ENCODE measurements around the gene DLG4.
A peak's percentile ranks its signal among the peaks of the same experiment; 100 is the strongest.
"Not testable (repeated sequence)": the region's sequence is repeated elsewhere in the genome, so short reads cannot be mapped to it uniquely, and the experiment has no call there.

The DLG4 gene

DNA sequence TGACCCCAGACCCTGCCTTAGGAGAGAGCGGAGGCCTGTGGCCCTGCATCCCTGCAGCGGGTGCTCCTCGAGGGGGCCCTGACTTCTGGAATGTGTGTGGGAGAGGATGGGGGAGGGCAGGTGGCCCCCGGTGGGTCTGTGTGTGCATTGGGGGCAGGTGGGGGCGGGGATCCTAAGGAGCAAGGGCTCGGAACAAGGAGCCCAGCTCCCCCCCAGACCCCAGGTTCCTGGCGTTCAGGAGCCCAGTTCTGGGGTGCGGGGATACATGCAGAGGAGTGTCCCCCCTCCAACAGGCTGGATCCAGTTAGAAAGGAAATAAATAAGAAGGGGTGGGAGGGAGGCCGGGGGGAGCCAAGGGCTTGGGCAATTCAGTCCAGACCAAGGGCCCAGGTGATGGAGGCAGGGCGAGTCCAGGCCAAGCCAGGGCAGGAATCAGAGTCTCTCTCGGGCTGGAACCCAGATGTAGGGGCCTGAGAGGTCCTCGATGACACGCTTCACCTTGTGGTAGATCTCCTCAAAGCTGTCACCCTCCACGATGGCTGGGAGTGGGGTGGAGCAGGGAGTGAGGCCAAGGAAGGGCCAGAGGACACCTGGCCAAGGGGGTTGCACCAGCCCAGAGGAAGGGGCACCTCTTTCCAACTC lies 29.2 kb downstream of the DLG4 start:
- Histone ChIP-seq H3K27ac (no peak overlapping the region), H3K36me3 (peaks cover 75% of the 10 kb centered on the region), H3K4me1 (peaks cover 9% of the 10 kb centered on the region; the same call in 1 of the 2 replicates), H3K9me3 (no peaks in the 10 kb centered on the region), H3K27me3 (no peaks in the 10 kb centered on the region), H3K9ac (no peak overlapping the region), H4K20me1 (no peaks in the 10 kb centered on the region), H3K4me3 (no peak overlapping the region), H3K4me2 (no peak overlapping the region)
- TF ChIP-seq Cebpa-rat (IDR thresholded peaks at IDR 0.05) = no peak

DNA sequence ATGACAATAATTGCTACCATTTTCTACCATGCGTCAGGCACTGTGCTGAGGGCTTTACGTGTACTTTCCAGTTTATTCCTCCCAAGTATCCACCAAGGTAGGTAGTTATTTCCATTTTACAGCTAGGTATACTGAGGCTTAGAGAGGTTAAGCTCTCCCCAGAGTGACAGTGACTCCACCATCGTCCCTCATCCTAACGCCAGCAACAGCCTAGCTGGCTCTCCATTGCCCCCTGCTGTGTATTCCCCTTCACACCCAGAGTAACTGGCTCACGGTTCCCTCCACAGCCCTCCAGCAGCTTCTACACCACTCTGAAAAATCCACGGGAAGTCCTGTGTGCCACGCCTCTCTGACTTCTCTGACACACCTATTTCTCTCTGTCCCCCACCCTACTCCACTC lies 33.4 kb downstream of the DLG4 start:
- Histone ChIP-seq H3K4me1 (no peaks in the 10 kb centered on the region), H3K9ac (no peak overlapping the region), H3K36me3 (peaks cover 33% of the 10 kb centered on the region), H3K4me2 (no peak overlapping the region), H4K20me1 (no peaks in the 10 kb centered on the region), H3K27ac (no peak overlapping the region), H3K9me3 (no peaks in the 10 kb centered on the region), H3K27me3 (no peaks in the 10 kb centered on the region), H3K4me3 (no peak overlapping the region)
- no peak for TF ChIP-seq Cebpa-rat (IDR thresholded peaks at IDR 0.05)

DNA sequence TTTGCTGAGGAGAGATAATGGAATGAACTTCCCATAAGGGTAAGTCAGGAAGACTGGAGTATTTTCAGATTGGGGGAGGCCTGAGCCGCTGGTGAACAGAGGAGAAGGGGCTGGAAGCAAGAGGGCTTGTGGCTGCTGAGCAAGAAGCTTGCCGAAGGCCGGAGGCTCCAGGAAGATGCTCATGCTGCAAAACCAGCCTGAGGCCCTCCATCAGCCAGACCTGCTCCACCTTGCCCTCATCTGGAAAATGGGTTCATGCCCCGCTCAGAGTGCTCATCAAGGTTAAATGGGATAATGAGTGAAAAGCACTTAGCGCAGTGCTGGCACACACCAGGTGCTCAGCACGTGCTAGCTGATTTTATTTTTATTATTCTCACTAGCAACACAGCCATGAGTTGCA lies 35.0 kb downstream of the DLG4 start:
- Histone ChIP-seq H3K9ac (no peak overlapping the region), H3K4me1 (no peaks in the 10 kb centered on the region), H3K36me3 (peaks cover 20% of the 10 kb centered on the region), H3K27ac (no peak overlapping the region), H3K27me3 (no peaks in the 10 kb centered on the region), H3K4me3 (no peak overlapping the region), H3K9me3 (no peaks in the 10 kb centered on the region), H4K20me1 (no peaks in the 10 kb centered on the region), H3K4me2 (no peak overlapping the region)
- TF ChIP-seq Cebpa-rat (IDR thresholded peaks at IDR 0.05) = no peak

DNA sequence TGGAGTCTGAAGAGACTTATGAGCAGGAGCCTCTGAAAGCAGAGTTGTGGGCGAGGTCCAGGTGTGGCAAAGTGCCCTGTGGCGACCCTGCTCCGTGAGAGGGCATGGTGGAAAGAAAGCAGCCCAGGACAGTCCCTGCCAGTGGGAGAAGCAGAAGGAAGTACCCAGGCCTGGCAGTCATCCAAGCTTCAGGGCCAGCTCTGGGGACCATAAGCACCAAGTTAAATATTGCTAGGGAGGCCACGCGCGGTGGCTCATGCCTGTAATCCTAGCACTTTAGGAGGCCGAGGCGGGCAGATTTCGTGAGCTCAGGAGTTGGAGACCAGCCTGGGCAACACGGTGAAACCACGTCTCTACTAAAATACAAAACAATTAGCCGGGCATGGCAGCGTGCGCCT lies 35.5 kb downstream of the DLG4 start:
- Histone ChIP-seq H3K27ac (no peak overlapping the region), H3K9me3 (no peaks in the 10 kb centered on the region), H4K20me1 (no peaks in the 10 kb centered on the region), H3K9ac (no peak overlapping the region), H3K4me3 (no peak overlapping the region), H3K4me2 (no peak overlapping the region), H3K36me3 (peaks cover 17% of the 10 kb centered on the region), H3K27me3 (no peaks in the 10 kb centered on the region), H3K4me1 (no peaks in the 10 kb centered on the region)
- no peak for TF ChIP-seq Cebpa-rat (IDR thresholded peaks at IDR 0.05)

DNA sequence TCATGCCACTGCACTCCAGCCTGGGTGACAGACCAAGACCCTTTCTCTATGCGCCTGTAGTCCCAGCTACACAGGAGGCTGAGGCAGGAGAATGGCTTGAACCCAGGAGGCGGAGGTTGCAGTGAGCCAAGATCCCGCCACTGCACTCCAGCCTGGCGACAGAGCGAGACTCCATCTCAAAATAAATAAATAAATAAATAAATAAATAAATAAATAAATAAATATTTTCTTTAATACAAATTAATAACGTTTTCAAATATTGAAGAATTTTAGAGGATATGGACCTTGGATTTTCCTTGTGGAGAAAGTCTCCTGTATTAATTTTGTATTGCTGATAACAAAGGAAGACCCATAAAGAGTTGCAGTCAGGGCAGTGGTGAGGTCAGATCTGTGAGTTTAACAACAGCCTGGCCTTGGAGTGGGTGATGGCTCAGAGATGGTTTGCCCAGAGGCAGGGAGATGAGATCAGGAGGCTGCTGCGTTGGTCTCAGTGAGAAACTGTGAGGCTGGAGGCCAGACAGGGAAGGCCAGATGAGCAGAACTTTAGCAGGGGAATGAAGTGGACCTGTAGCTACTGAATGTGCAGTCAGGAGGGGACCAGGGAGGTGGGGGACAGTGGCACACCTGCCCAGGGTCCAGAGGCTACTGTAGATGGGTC lies 36.1 kb downstream of the DLG4 start:
- Histone ChIP-seq H3K9me3 (no peaks in the 10 kb centered on the region), H3K27ac (no peak overlapping the region), H3K4me3 (no peak overlapping the region), H3K9ac (no peak overlapping the region), H3K27me3 (no peaks in the 10 kb centered on the region), H4K20me1 (no peaks in the 10 kb centered on the region), H3K4me2 (no peak overlapping the region), H3K4me1 (no peaks in the 10 kb centered on the region), H3K36me3 (peaks cover 14% of the 10 kb centered on the region)
- no peak for TF ChIP-seq Cebpa-rat (IDR thresholded peaks at IDR 0.05)

DNA sequence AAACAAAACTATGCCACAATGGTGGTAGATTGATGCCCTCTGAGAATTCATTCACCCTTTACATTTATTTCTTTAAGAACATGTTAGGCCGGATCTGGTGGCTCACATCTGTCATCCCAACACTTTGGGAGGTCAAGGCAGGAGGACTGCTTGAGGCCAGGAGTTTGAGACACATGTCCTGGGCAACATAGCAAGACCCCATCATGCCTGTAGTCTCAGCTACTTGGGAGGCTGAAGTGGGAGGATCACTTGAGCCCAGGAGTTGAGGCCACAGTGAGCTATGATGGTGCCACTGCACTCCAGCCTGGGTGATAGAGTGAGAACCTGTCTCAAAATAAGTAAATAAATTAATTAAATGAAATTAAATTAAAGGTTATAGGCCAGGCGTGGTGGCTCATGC lies 37.5 kb downstream of the DLG4 start:
- H3K4me2 ChIP-seq, H3K9me3 ChIP-seq, H4K20me1 ChIP-seq, H3K27me3 ChIP-seq, H3K27ac ChIP-seq, H3K9ac ChIP-seq, H3K4me3 ChIP-seq, H3K36me3 ChIP-seq: not testable (repeated sequence)
- H3K4me1 ChIP-seq = peaks cover 12% of the 10 kb centered on the region

DNA sequence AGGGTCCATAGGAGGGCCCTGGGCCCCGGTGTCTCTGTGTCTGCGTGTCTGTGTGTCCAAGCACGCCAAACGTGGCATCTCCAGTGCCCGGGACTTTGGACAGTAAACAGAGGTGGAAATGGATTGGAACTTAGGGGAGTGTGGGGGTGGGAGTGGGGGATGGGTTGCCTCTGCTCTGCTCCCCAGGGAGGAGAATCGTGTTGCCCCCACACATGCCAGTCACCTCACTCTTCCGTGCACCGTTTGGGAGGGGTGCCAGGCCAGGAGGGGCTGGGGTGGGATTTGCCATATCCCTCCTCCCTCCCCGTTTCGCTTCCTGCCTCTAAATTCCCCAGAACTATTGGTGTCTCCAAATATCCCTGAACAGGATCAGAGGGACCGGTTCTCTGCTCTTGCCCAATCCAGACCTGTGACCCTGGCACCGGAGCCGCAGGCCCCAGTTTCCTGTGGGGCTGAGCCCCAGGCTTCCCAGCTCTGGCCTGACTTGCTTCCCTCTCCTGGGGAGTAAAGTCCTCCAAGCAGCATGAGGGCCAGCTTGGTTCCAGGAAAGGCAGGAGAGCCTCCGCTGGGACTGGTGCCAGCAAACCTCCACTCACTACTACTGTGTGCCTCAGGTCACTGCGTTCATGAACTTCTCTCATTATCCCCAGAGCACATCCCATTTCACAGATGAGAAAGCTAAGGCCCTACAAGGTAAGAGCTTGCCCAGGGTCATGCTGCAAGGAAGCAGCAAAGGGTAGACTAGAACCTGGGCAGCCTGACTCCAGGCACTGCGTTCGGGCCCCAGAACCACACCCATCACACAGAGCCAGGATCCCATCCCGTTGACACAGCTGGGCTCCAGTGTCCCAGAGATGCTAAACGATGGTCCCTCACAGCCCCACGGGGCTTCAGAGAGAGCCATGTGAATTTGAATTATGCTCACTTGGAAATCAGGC lies 40.0 kb downstream of the DLG4 start, which contains the start of gene ASGR1:
ASGR1 (minus strand) TSS at position 54 of the 938 bp plus-strand sequence. CDS start 807 bp downstream, outside the sequence.
- Histone ChIP-seq H3K4me2 (peak within 1 kb of the TSS; percentile 100), H3K4me1 (peaks cover 22% of the 10 kb centered on the region), H3K27ac (no peak within 1 kb of the TSS), H3K4me3 (peak within 1 kb of the TSS; percentile 70), H3K36me3 (no peaks in the 10 kb centered on the region), H3K27me3 (no peaks in the 10 kb centered on the region), H3K9ac (peak within 1 kb of the TSS; percentile 82; the same call in 1 of the 2 replicates), H3K9me3 (no peaks in the 10 kb centered on the region), H4K20me1 (no peaks in the 10 kb centered on the region)
- TF ChIP-seq Cebpa-rat (IDR thresholded peaks at IDR 0.05) = no peak

DNA sequence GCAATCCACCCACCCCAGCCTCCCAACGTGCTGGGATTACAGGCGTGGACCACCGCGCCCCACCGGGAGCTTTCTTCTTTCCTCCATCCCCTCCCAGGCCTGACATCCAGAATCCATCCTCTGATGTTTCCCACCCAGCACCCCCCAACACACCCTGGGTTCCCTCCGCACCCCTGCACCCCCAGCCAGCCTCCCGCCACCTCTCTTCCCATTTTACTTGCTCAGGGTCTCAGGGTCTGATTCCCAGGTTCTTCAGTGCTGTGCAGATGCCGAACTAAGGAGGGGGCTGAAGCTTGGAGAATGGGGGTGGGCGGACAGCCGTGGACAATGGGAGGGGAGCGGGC lies 40.7 kb downstream of the DLG4 start:
- Histone ChIP-seq H3K4me2 (no peak overlapping the region), H3K27ac (no peak overlapping the region)

DNA sequence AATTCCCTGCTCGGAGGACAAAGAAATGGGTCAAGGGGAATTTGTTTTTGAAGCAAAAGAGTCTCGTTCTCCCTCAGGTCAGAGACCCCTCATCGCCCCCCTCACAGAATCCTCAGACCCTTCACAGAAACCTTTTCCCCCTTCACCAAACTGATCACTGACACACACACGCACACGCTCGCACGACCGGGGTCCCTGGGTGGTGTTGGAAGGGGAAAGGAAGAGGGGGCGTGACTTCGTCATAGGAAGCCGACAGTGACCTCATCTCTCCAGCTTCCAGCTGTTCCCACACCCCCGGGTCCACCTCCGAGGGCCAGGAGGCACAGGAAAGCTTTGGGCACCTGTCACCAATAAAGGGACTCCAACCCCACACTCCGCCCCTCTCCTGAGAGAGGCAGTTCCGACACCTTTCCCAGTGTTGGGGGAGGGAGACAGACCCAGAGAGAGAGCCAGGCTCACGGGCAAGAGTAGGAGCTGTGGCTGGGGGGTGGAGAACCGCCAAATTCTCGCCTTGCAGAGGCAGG lies 41.6 kb downstream of the DLG4 start:
- TF ChIP-seq Cebpa-rat (IDR thresholded peaks at IDR 0.05) = no peak
- no peaks in the 10 kb centered on the region for H3K9me3 ChIP-seq
- peaks cover 34% of the 10 kb centered on the region for H3K4me1 ChIP-seq
- H3K36me3 ChIP-seq = no peaks in the 10 kb centered on the region
- H3K4me3 ChIP-seq = peak overlapping the region; percentile 70
- H3K27ac ChIP-seq = peak overlapping the region; percentile 64
- H3K9ac ChIP-seq = peak overlapping the region; percentile 82
- H3K27me3 ChIP-seq = no peaks in the 10 kb centered on the region
- no peaks in the 10 kb centered on the region for H4K20me1 ChIP-seq
- peak overlapping the region; percentile 100 for H3K4me2 ChIP-seq

More for the DNA sequence above, 40.7 kb downstream of the DLG4 start:
- no peak for TF ChIP-seq Cebpa-rat (IDR thresholded peaks at IDR 0.05)
- no peaks in the 10 kb centered on the region for H3K9me3 ChIP-seq
- no peaks in the 10 kb centered on the region for H3K36me3 ChIP-seq
- no peaks in the 10 kb centered on the region for H4K20me1 ChIP-seq
- no peak overlapping the region for H3K4me3 ChIP-seq
- no peak overlapping the region for H3K9ac ChIP-seq
- H3K4me1 ChIP-seq = peaks cover 29% of the 10 kb centered on the region
- no peaks in the 10 kb centered on the region for H3K27me3 ChIP-seq

Measured in BLaER1 (cell line).